ENCODE data around the gene THY1.
A peak's percentile ranks its signal among the peaks of the same experiment; 100 is the strongest.

Gene THY1

GRCh38 chr11:119377961-119378667 is 44.9 kb downstream of the THY1 start:
- Histone ChIP-seq H3K4me3 (ENCODE audit: low read length) (no peak overlapping the region), H3K27me3 (replicated peaks; ENCODE audit: insufficient read depth, low read length) (peaks cover 13% of the 10 kb centered on the region; the same call in 1 of the 2 replicates), H4K20me1 (ENCODE audit: insufficient read depth, low read length) (no peaks in the 10 kb centered on the region), H3K9ac (ENCODE audit: low read length) (peak overlapping the region; percentile 25; the same call in 1 of the 2 replicates), H3K79me2 (ENCODE audit: low read length) (no peaks in the 10 kb centered on the region), H2AFZ (ENCODE audit: low read length) (peak overlapping the region; percentile 73), H3K4me1 (ENCODE audit: low read length) (peaks cover 25% of the 10 kb centered on the region), H3F3A (ENCODE audit: insufficient read depth, low read length) (no peaks in the 10 kb centered on the region), H3K4me2 (ENCODE audit: low read depth, low read length) (peak overlapping the region; percentile 64), H3K9me3 (replicated peaks; ENCODE audit: insufficient read depth, low read length) (no peaks in the 10 kb centered on the region), H3K36me3 (replicated peaks; ENCODE audit: insufficient read depth, low read length) (no peaks in the 10 kb centered on the region), H3K27ac (ENCODE audit: low read length) (peak overlapping the region; percentile 59; the same call in 1 of the 2 replicates), H3K9me2 (replicated peaks; ENCODE audit: insufficient read depth, low read length) (no peaks in the 10 kb centered on the region)
- peak; percentile 58 for DNase-seq
- TF ChIP-seq CTCF (IDR thresholded peaks at IDR 0.05; ENCODE audit: low read length) (no peak), EZH2 (optimal IDR thresholded peaks at IDR 0.05; ENCODE audit: low read depth, low read length) (no peak), EZH2phosphoT487 (IDR thresholded peaks at IDR 0.05; ENCODE audit: low read length) (no peak)

- Histone ChIP-seq H2AFZ (ENCODE audit: low read length) (peak overlapping the region; percentile 73), H3K9me3 (replicated peaks; ENCODE audit: insufficient read depth, low read length) (no peaks in the 10 kb centered on the region), H4K20me1 (ENCODE audit: insufficient read depth, low read length) (no peaks in the 10 kb centered on the region), H3K27ac (ENCODE audit: low read length) (peak overlapping the region; percentile 59; the same call in 1 of the 2 replicates), H3K36me3 (replicated peaks; ENCODE audit: insufficient read depth, low read length) (no peaks in the 10 kb centered on the region), H3K4me1 (ENCODE audit: low read length) (peaks cover 25% of the 10 kb centered on the region), H3F3A (ENCODE audit: insufficient read depth, low read length) (no peaks in the 10 kb centered on the region), H3K9ac (ENCODE audit: low read length) (peak overlapping the region; percentile 25; the same call in 1 of the 2 replicates), H3K9me2 (replicated peaks; ENCODE audit: insufficient read depth, low read length) (no peaks in the 10 kb centered on the region), H3K4me2 (ENCODE audit: low read depth, low read length) (peak overlapping the region; percentile 64), H3K4me3 (ENCODE audit: low read length) (no peak overlapping the region), H3K79me2 (ENCODE audit: low read length) (no peaks in the 10 kb centered on the region), H3K27me3 (replicated peaks; ENCODE audit: insufficient read depth, low read length) (peaks cover 13% of the 10 kb centered on the region; the same call in 1 of the 2 replicates)
- TF ChIP-seq EZH2 (optimal IDR thresholded peaks at IDR 0.05; ENCODE audit: low read depth, low read length) (no peak), CTCF (IDR thresholded peaks at IDR 0.05; ENCODE audit: low read length) (no peak), EZH2phosphoT487 (IDR thresholded peaks at IDR 0.05; ENCODE audit: low read length) (no peak)
- DNase-seq: no peak
Observed at GRCh38 chr11:119377112-119377901, 45.7 kb downstream of the THY1 start.

- H4K20me1 ChIP-seq (ENCODE audit: insufficient read depth, low read length): no peaks in the 10 kb centered on the region
- H3K9me3 ChIP-seq (replicated peaks; ENCODE audit: insufficient read depth, low read length): no peaks in the 10 kb centered on the region
- H3K9me2 ChIP-seq (replicated peaks; ENCODE audit: insufficient read depth, low read length): no peaks in the 10 kb centered on the region
- DNase-seq: no peak
- H3K4me2 ChIP-seq (ENCODE audit: low read depth, low read length): no peak overlapping the region
- H3F3A ChIP-seq (ENCODE audit: insufficient read depth, low read length): no peaks in the 10 kb centered on the region
- H3K9ac ChIP-seq (ENCODE audit: low read length): no peak overlapping the region
- H3K4me1 ChIP-seq (ENCODE audit: low read length): peaks cover 25% of the 10 kb centered on the region
- peaks cover 13% of the 10 kb centered on the region; the same call in 1 of the 2 replicates for H3K27me3 ChIP-seq (replicated peaks; ENCODE audit: insufficient read depth, low read length)
- no peak overlapping the region for H3K4me3 ChIP-seq (ENCODE audit: low read length)
- H2AFZ ChIP-seq (ENCODE audit: low read length): no peak overlapping the region
- no peak for TF ChIP-seq EZH2phosphoT487 (IDR thresholded peaks at IDR 0.05; ENCODE audit: low read length)
- TF ChIP-seq EZH2 (optimal IDR thresholded peaks at IDR 0.05; ENCODE audit: low read depth, low read length): no peak
- TF ChIP-seq CTCF (IDR thresholded peaks at IDR 0.05; ENCODE audit: low read length): no peak
- no peaks in the 10 kb centered on the region for H3K36me3 ChIP-seq (replicated peaks; ENCODE audit: insufficient read depth, low read length)
- H3K79me2 ChIP-seq (ENCODE audit: low read length): no peaks in the 10 kb centered on the region
- no peak overlapping the region for H3K27ac ChIP-seq (ENCODE audit: low read length)
Observed at GRCh38 chr11:119376197-119376847, 46.6 kb downstream of the THY1 start.

Measured in MM.1S (cell line).